AG04449 (cell line): ENCODE measurements around the gene JAK2.

Experiments
- CTCF ChIA-PET: fragments of 350-600 bp; formaldehyde crosslinking; extraction: SDS; loops from one replicate; lab custom pipeline; 2021; ENCODE audit warnings: antibody characterized with exemption; lab: Yijun Ruan, JAX
- POLR2A ChIA-PET: fragments of 400-600, 350-600 bp; formaldehyde crosslinking; extraction: SDS; loops from one replicate; lab custom pipeline; 2020; ENCODE audit warnings: antibody characterized with exemption, inconsistent platforms; lab: Yijun Ruan, JAX
- DNase-seq: peaks from one replicate; pipeline ENCODE4 v3.0.0-alpha.2; 2010; ENCODE audit warnings: low read depth, low spot score
- H3K4me3 ChIP-seq: 2 replicates; pipeline ENCODE4 v1.5.1; 2011; ENCODE audit warnings: low read depth, mild to moderate bottlenecking, control low read depth, low read length
- CTCF ChIP-seq: IDR thresholded peaks from one replicate; pipeline ENCODE4 v1.5.1; 2011; ENCODE audit warnings: mild to moderate bottlenecking, moderate library complexity, low read length, control low read depth, inconsistent platforms; ENCODE audit not compliant: insufficient read depth; ENCODE audit errors: missing control alignments

Gene JAK2

GRCh38 chr9:5122116-5122515 lies 137.0 kb downstream of the JAK2 start:
- POLR2A ChIA-PET, result no interaction called here
- TF ChIP-seq CTCF, result no peak
- H3K4me3 ChIP-seq, result no peak overlapping the region
- CTCF ChIA-PET, result no interaction called here
- DNase-seq, result no peak

DNA sequence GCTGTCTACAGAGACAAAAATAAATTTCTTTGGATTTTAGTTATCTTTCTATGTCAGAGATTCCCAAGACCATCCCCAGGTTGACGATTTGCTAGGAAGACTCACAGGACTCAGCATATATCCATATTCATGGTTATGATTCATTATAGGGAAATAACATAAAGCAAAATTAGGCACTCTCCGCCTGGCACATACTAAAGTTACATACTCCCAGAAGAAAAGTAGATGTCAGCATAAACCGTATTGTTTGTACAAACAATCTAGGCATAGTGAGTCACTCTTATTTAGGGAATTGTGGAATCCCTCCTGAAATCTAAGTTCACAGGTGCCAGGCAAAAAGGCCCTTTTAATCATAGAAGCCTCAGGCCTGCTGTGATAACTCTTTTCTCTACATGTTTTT lies 137.4 kb downstream of the JAK2 start:
- TF ChIP-seq CTCF, result no peak
- ChIA-PET CTCF (no interaction called here), POLR2A (no interaction called here)
- no peak overlapping the region for H3K4me3 ChIP-seq
- DNase-seq, result no peak

DNA sequence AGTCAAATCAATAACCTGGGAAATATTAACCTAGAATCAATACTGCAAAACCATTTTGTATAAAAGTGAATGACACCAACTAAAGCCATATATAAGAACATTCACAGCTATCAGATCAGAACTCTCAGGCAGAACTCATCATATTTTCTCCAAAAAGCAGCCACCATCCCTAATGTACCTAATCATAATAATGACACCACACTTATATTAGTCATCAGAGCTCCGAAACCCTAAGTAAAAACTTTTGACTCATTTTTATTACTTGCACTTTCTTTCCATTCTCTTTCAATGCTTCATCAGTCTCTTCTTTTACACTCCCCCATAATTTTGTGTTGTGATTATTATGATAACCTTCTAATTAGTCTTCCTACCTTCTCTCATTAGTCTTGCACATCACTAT lies 155.1 kb downstream of the JAK2 start:
- no peak overlapping the region for H3K4me3 ChIP-seq
- no peak for TF ChIP-seq CTCF
- no peak for DNase-seq
- POLR2A ChIA-PET, result no interaction called here
- CTCF ChIA-PET, result interaction anchor here (1.4 kb wide), 1 partner anchor 153 kb away, joined by 5 read pairs; no protein-coding TSS in a partner anchor

- no peak for TF ChIP-seq CTCF
- H3K4me3 ChIP-seq, result no peak overlapping the region
- ChIA-PET CTCF (no interaction called here), POLR2A (no interaction called here)
- no peak for DNase-seq
Measured at GRCh38 chr9:5144217-5144616, 159.1 kb downstream of the JAK2 start.

DNA sequence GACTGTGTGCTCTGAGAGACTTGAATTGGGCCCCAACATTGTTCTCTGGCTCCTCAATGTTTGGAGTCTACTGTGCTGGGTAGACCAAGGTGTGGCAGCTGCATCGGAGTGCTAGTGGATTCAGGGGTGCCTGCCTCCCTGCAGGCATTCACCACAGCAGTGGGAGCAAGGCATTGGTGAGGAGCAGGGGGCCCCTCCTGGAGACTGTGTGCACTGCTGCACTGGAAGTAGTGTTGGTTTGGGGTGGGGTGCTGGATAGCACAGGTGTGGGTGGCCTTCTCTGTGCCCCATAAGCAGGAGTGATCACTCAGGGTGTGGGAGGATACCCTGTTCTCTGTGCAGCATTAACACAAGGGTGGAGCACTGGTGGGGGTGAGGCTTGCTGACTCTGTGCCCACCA lies 161.2 kb downstream of the JAK2 start:
- H3K4me3 ChIP-seq, result no peak overlapping the region
- no peak for TF ChIP-seq CTCF
- no peak for DNase-seq
- ChIA-PET CTCF (no interaction called here), POLR2A (no interaction called here)
